D721Med (cell line): ENCODE data around the gene ARHGEF17.

Experiments
- DNase-seq: peaks from one replicate; pipeline ENCODE4 v3.0.0; 2011; ENCODE audit warnings: low spot score; ENCODE audit not compliant: insufficient read length
- FAIRE-seq: peaks from 2 replicates; lab custom pipeline; 2011; peaks lifted over from hg19 to GRCh38; lab: Jason Lieb, UNC
- CTCF ChIP-seq: IDR thresholded peaks from 2 replicates; pipeline ENCODE4 v1.5.1; 2012; ENCODE audit warnings: mild to moderate bottlenecking, control low read depth; ENCODE audit not compliant: insufficient read depth; ENCODE audit errors: missing control alignments

The ARHGEF17 gene

GRCh38 chr11:73315293-73316020 is 7.4 kb downstream of the ARHGEF17 start:
- no peak for TF ChIP-seq CTCF
- DNase-seq (peak; percentile 66), FAIRE-seq (no peak)

GRCh38 chr11:73316422-73316821 is 8.3 kb downstream of the ARHGEF17 start:
- DNase-seq (no peak), FAIRE-seq (no peak)

GRCh38 chr11:73317373-73317772 is 9.3 kb downstream of the ARHGEF17 start:
- FAIRE-seq (no peak), DNase-seq (no peak)
- TF ChIP-seq CTCF, result no peak

More at GRCh38 chr11:73316422-73316821, 8.3 kb downstream of the ARHGEF17 start:
- TF ChIP-seq CTCF, result no peak

GRCh38 chr11:73317803-73318202 is 9.7 kb downstream of the ARHGEF17 start:
- FAIRE-seq (no peak), DNase-seq (no peak)
- TF ChIP-seq CTCF, result no peak

GRCh38 chr11:73318501-73319011 is 10.5 kb downstream of the ARHGEF17 start:
- no peak for TF ChIP-seq CTCF
- no peak for DNase-seq
- no peak for FAIRE-seq

- no peak for FAIRE-seq
Observed at GRCh38 chr11:73320763-73321603, 12.9 kb downstream of the ARHGEF17 start.

More at GRCh38 chr11:73320763-73321603, 12.9 kb downstream of the ARHGEF17 start:
- TF ChIP-seq CTCF, result no peak
- DNase-seq, result no peak
